OCI-LY7 (cell line): ENCODE data around the gene TCAP. TPM values are rescaled to one million over a fixed set of nuclear protein-coding genes. Genes with fewer than 3 reads are reported as not detected.
A peak's percentile ranks its signal among the peaks of the same experiment; 100 is the strongest.

Experiments used
- BruUV-seq: library from RNA; stranded (reverse); fragments of 400-500 nt; replicated peaks from 2 replicates; lab custom pipeline; 2021; lab: Mats Ljungman, UMichigan
- CTCF ChIA-PET: fragments of 300-600 bp; sonication (Branson Sonifier 250); formaldehyde crosslinking; loops from one replicate; lab custom pipeline; 2022; ENCODE audit warnings: antibody characterized with exemption; ENCODE audit not compliant: unreplicated experiment; lab: Charles Lee
- POLR2A ChIA-PET: fragments of 300-600 bp; sonication (Branson Sonifier 250); formaldehyde crosslinking; loops from one replicate; lab custom pipeline; 2022; ENCODE audit warnings: antibody characterized with exemption; lab: Charles Lee
- DNase-seq: peaks from one replicate; pipeline ENCODE4 v3.0.0-alpha.2; 2015; ENCODE audit warnings: low spot score
- H2AFZ ChIP-seq: fragments of 200-600 bp; sonication (generic), shearing (Covaris generic); 2 replicates; pipeline ENCODE4 v1.6.1; 2014; ENCODE audit warnings: mild to moderate bottlenecking, antibody characterized with exemption, low read length, moderate library complexity
- H3K27ac ChIP-seq: fragments of 200-600 bp; sonication (generic); 2 replicates; pipeline ENCODE4 v1.5.1; 2014; ENCODE audit warnings: mixed run types, low read depth, mild to moderate bottlenecking, moderate library complexity, low read length, inconsistent platforms; ENCODE audit not compliant: poor library complexity, severe bottlenecking
- H3K36me3 ChIP-seq: fragments of 200-600 bp; sonication (generic); 2 replicates; pipeline ENCODE4 v1.6.1; 2014; ENCODE audit warnings: mild to moderate bottlenecking, antibody characterized with exemption, low read length, moderate library complexity, mixed read lengths; ENCODE audit not compliant: insufficient read depth
- H3K4me1 ChIP-seq: fragments of 200-600 bp; sonication (generic); 2 replicates; pipeline ENCODE4 v1.5.1; 2014; ENCODE audit warnings: mild to moderate bottlenecking, low read length; ENCODE audit not compliant: insufficient read depth, poor library complexity, severe bottlenecking
- H3K4me2 ChIP-seq: fragments of 200-600 bp; sonication (generic); 2 replicates; pipeline ENCODE4 v1.6.1; 2014; ENCODE audit warnings: mild to moderate bottlenecking, low read length
- H3K4me3 ChIP-seq: fragments of 200-600 bp; sonication (generic); 2 replicates; pipeline ENCODE4 v1.5.1; 2014; ENCODE audit warnings: mild to moderate bottlenecking, low read depth, low read length; ENCODE audit not compliant: poor library complexity, severe bottlenecking
- H3K79me2 ChIP-seq: fragments of 200-600 bp; sonication (generic); 2 replicates; pipeline ENCODE4 v1.6.1; 2016; ENCODE audit warnings: low read depth, mild to moderate bottlenecking, low read length, moderate library complexity, mixed read lengths; ENCODE audit not compliant: insufficient read depth
- H3K9me2 ChIP-seq: fragments of 200-600 bp; sonication (generic); 2 replicates; pipeline ENCODE4 v1.6.1; 2016; ENCODE audit warnings: mild to moderate bottlenecking, low read length, mixed read lengths; ENCODE audit not compliant: insufficient read depth
- H3K9me3 ChIP-seq: fragments of 200-600 bp; sonication (generic); 2 replicates; pipeline ENCODE4 v1.6.1; 2014; ENCODE audit warnings: mild to moderate bottlenecking, mixed run types, low read length, mixed read lengths
- H4K20me1 ChIP-seq: fragments of 200-600 bp; sonication (generic); 2 replicates; pipeline ENCODE4 v1.6.1; 2014; ENCODE audit warnings: mild to moderate bottlenecking, antibody characterized with exemption, low read length, moderate library complexity, mixed read lengths; ENCODE audit not compliant: insufficient read depth
- CTCF ChIP-seq: fragments of 200-600 bp; sonication (generic); conservative IDR thresholded peaks from 2 replicates; pipeline ENCODE4 v1.5.1; 2014; ENCODE audit warnings: mild to moderate bottlenecking, antibody characterized with exemption, low read length, moderate library complexity, mixed read lengths
- EZH2phosphoT487 ChIP-seq: fragments of 200-600 bp; sonication (generic); IDR thresholded peaks from 2 replicates; pipeline ENCODE4 v1.6.1; 2018; ENCODE audit warnings: low read depth, borderline replicate concordance, mild to moderate bottlenecking, mixed run types, antibody characterized with exemption, low read length, moderate library complexity, mixed read lengths
- intact Hi-C: fragments of 100-400 bp; cut with micrococcal nuclease; formaldehyde crosslinking; loops from one replicate; pipeline ENCODE4 v1.10.0; 2022; ENCODE audit not compliant: unreplicated experiment
- total RNA-seq, 2 experiments: library from RNA; depleted of rRNA in 1 of 2; stranded (reverse); fragments of >200 nt in 1 of 2; shearing (Covaris generic) in 1 of 2; gene quantifications; 2 replicates each; pipeline ENCODE4 v1.2.3, GENCODE V29; 2014 to 2022

Gene TCAP
- total RNA-seq, 2 experiments from 2014 or later = 1.5 to 2.7 TPM

GRCh38 chr17:39622380-39623006 lies 42.7 kb upstream of the TCAP start:
- H3K79me2 ChIP-seq = no peaks in the 10 kb centered on the region
- peak overlapping the region; percentile 63 for H3K4me2 ChIP-seq
- peak overlapping the region; percentile 36 for H3K4me3 ChIP-seq
- H3K27ac ChIP-seq = peak overlapping the region; percentile 53
- TF ChIP-seq CTCF = no peak
- no peak for TF ChIP-seq EZH2phosphoT487
- no TSS peak for BruUV-seq
- H2AFZ ChIP-seq = peak overlapping the region; percentile 86
- CTCF ChIA-PET = interaction anchor here (1.2 to 1.6 kb wide), 3 partner anchors 15 to 131 kb away, joined by 3 to 5 read pairs (median 5); partner anchors contain the start of gene STARD3
- no peaks in the 10 kb centered on the region for H4K20me1 ChIP-seq
- peaks cover 31% of the 10 kb centered on the region for H3K4me1 ChIP-seq
- no peaks in the 10 kb centered on the region; the same call in 1 of the 2 replicates for H3K36me3 ChIP-seq
- no peaks in the 10 kb centered on the region for H3K9me3 ChIP-seq
- peak; percentile 33 for DNase-seq
- POLR2A ChIA-PET = no interaction called here
- no peaks in the 10 kb centered on the region for H3K9me2 ChIP-seq
- intact Hi-C loops = loop anchor here (1.0 to 5.0 kb wide), 5 partner anchors 50 to 358 kb away; partner anchors contain the start of genes IKZF3 and PSMD3

- Histone ChIP-seq H3K4me2 (peak overlapping the region; percentile 46), H3K9me2 (no peaks in the 10 kb centered on the region), H3K9me3 (no peaks in the 10 kb centered on the region), H4K20me1 (no peaks in the 10 kb centered on the region), H3K27ac (no peak overlapping the region), H3K36me3 (no peaks in the 10 kb centered on the region; the same call in 1 of the 2 replicates), H2AFZ (peak overlapping the region; percentile 43; the same call in 1 of the 2 replicates), H3K4me3 (no peak overlapping the region), H3K4me1 (peaks cover 26% of the 10 kb centered on the region), H3K79me2 (no peaks in the 10 kb centered on the region)
- ChIA-PET CTCF (interaction anchor here (1.1 kb wide), 2 partner anchors 10 to 75 kb away, joined by 3 to 4 read pairs; no protein-coding TSS in a partner anchor), POLR2A (interaction anchor here (0.6 to 1.1 kb wide), 2 partner anchors 25 to 317 kb away, joined by 3 read pairs; no protein-coding TSS in a partner anchor)
- peak; percentile 84 for DNase-seq
- BruUV-seq = no TSS peak
- peak; percentile 94 for TF ChIP-seq CTCF
- TF ChIP-seq EZH2phosphoT487 = no peak
- intact Hi-C loops = loop anchor here (1.0 to 5.0 kb wide), 2 partner anchors 75 to 239 kb away; partner anchors contain the start of gene IKZF3
Measured at GRCh38 chr17:39623356-39623950, 41.7 kb upstream of the TCAP start.
